Cardiac fibroblast (primary cell): Measurements from ENCODE around the gene VASN.

ENCODE experiments used
- DNase-seq, 2 donors: peaks; one replicate each; pipeline versions ENCODE4 v3.0.0 to v3.0.0-alpha.2; 2010; ENCODE audit warnings: low read depth in 2 of 2
- H3K4me3 ChIP-seq, 2 donors: replicated peaks in 1 of 2; 1 replicate in 1 of 2; 2 replicates in 1 of 2; pipeline ENCODE4 v1.5.1; 2011; ENCODE audit warnings: low read depth in 2 of 2, low read length in 2 of 2, mild to moderate bottlenecking in 2 of 2, moderate library complexity in 1 of 2
- TF ChIP-seq, protein P1 (sequence below): IDR thresholded peaks from one replicate; pipeline ENCODE4 v1.5.1; 2011; ENCODE audit warnings: low read depth, mild to moderate bottlenecking, low read length, inconsistent platforms

Gene VASN

GRCh38 chr16:4372578-4373355 is 1.1 kb downstream of the VASN start:
- TF ChIP-seq, protein P1, sequence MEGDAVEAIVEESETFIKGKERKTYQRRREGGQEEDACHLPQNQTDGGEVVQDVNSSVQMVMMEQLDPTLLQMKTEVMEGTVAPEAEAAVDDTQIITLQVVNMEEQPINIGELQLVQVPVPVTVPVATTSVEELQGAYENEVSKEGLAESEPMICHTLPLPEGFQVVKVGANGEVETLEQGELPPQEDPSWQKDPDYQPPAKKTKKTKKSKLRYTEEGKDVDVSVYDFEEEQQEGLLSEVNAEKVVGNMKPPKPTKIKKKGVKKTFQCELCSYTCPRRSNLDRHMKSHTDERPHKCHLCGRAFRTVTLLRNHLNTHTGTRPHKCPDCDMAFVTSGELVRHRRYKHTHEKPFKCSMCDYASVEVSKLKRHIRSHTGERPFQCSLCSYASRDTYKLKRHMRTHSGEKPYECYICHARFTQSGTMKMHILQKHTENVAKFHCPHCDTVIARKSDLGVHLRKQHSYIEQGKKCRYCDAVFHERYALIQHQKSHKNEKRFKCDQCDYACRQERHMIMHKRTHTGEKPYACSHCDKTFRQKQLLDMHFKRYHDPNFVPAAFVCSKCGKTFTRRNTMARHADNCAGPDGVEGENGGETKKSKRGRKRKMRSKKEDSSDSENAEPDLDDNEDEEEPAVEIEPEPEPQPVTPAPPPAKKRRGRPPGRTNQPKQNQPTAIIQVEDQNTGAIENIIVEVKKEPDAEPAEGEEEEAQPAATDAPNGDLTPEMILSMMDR = no peak
- peak; percentile 59 to 84 for DNase-seq
- peak overlapping the region; percentile 87 to 95 for H3K4me3 ChIP-seq

GRCh38 chr16:4373356-4373908 is 1.8 kb downstream of the VASN start:
- no peak for DNase-seq
- TF ChIP-seq, protein P1 = no peak
- peak overlapping the region; percentile 87 to 95 for H3K4me3 ChIP-seq

DNA sequence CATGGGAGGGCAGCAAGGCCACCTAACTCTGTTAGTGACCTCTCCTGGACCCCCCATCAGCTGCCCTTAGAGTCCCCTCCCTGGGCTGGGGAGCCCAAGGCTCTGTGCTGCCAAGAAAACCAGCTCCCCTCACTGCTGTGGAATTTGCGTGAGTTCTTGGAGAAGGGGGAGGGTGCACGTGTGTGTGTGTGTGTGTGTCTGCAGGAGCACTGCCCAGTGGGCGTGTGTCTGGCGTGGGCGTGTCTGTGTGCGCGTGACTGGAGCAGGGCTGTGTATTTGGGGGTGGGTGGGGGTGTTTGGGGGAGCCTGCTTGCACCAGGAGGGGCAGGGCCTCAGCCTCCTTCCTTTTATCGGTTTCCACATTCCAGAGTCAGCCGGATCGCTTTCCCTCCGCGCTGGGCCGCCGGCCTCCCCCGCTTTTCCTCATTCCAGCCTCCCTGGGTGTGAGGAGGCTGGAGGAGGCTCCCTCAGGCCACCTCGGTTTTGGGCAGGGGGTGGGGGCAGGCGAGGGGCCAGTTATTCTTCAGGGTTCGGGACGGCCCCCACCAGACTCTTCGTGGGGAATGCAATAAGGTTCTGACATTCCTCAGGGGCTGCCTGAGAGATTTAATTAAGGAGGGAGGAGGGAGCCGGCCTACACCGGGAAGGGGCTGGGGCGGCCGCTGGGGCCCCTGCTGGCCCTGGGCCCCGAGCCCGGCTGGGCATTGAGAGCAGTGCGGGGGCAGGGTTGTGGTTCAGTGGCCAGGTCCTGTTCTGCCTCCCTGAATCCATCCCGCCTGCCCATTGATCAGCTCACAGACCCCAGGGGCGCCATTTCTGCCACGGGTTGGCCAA is 2.5 kb downstream of the VASN start:
- H3K4me3 ChIP-seq = peak overlapping the region; percentile 87 to 95
- TF ChIP-seq, protein P1 = no peak
- DNase-seq = peak; percentile 92 to 99

DNA sequence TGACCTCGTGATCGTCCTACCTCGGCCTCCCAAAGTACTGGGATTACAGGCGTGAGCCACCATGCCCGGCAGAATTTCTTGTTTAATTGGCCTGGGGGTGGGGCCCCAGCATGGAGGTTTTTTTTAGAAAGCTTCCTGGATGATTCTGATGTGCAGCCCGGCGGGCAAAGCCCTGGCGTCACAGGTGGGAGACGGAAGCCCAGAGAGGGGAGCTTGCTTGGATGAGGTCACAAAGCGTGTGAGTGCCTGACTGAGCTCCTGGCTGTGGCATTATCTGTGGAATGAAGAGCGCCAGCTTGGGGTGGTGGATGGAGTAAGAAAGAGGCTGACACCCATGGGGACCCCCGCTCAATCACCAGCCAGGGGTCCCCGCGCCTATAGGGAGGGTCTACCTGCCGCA is 4.1 kb downstream of the VASN start:
- TF ChIP-seq, protein P1 = no peak
- DNase-seq = peak in 1 of 2 donors; percentile 72
- peak overlapping the region; percentile 5 to 21 for H3K4me3 ChIP-seq

DNA sequence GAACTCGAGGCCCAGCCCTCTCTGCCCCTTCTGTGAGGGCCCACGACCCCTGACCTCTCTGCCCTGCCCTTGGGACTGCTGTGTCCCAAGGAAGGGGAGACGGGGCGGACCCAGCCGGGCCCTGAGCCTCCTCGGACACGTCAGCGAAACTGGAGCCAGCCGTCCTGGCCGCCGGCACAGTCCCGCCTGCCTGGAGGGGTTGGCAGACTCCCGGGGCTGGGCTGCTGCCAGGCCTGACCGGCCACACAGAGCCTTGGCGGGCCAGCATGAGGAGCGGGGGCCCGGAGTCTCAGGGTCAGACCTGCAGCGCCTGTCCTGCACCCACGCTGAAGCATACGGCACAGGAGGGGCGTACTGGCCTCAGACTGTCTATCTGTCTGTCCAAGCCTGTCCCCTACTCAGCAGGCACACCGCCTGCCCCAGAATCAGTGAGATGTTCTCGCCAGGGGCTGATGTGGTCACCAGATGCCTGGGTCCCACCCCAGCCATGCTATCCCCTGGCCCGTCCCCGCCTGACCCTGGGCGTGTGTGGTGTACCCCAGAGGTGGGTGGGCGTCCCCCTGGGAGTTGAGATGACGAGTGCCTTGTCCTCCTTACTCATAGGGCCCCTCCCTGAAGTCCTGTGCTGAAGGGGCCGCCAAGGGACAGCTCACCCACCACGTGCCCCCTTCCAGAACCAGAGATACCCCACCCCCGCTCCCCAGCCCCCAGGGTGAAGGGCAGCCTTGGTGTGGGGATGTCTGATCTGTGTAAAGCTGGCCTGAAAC is 4.7 kb downstream of the VASN start:
- TF ChIP-seq, protein P1 = no peak
- H3K4me3 ChIP-seq = peak overlapping the region; percentile 15 to 21
- DNase-seq = peak; percentile 89 to 93

DNA sequence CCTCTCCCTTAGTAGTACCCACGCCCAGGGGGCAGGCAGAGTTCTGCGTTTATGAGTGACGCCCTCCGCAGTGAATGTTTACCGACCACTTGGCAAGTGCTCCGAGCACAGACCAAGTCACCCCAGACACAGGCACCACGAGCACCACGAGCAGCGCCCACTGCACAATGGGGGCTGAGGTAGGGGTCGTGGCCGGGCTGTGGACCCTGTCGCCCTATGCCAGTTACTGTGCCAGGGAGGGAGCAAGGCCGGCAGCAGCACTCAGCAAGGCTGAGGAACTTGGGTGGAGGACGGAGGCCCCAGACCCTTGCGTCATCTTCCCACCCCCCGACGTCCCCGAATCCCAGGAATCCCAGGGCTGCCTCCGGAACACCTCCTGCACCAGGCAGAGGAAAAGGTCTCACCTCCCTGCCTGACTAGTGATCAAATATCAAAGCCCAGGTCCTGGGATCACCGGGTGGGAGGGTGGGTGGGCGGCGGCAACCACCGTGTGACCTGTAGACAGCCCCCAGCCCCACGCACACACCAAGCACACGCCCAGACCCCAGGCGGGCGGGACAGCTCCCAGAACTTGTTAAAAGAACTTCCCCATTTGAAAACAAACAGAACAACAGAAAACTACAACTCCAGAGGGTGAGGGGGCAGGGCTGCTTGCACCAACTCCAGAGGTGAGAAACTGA is 5.4 kb downstream of the VASN start:
- DNase-seq = no peak
- TF ChIP-seq, protein P1 = no peak
- H3K4me3 ChIP-seq = peak overlapping the region in 1 of 2 donors; percentile 7
